Suprapubic skin (tissue), 4 donors: ENCODE results near the gene SLC2A8. TPM values are rescaled to one million over a fixed set of nuclear protein-coding genes. Genes with fewer than 3 reads are reported as not detected.
A peak's percentile ranks its signal among the peaks of the same experiment; 100 is the strongest.

Experiments
- DNase-seq, 2 donors: peaks; one replicate each; pipeline ENCODE4 v3.0.0-alpha.2; 2019; ENCODE audit warnings: low spot score in 2 of 2
- H3K27ac ChIP-seq: fragments of 200-600 bp; sonication (generic); one replicate; pipeline ENCODE4 v1.5.1; 2019
- H3K27me3 ChIP-seq: fragments of 200-600 bp; sonication (generic); one replicate; pipeline ENCODE4 v1.5.1; 2019
- H3K36me3 ChIP-seq: fragments of 200-600 bp; sonication (generic); one replicate; pipeline ENCODE4 v1.5.1; 2019
- H3K4me1 ChIP-seq: fragments of 200-600 bp; sonication (generic); one replicate; pipeline ENCODE4 v1.5.1; 2019
- H3K4me3 ChIP-seq: fragments of 200-600 bp; sonication (generic); one replicate; pipeline ENCODE4 v1.5.1; 2019; ENCODE audit warnings: mild to moderate bottlenecking
- H3K9me3 ChIP-seq: fragments of 200-600 bp; sonication (generic); one replicate; pipeline ENCODE4 v1.5.1; 2019
- CTCF ChIP-seq, 2 donors: fragments of 200-600 bp in 1 of 2; fragments of 450-650 bp in 1 of 2; sonication (generic) in 1 of 2; IDR thresholded peaks; one replicate each; pipeline ENCODE4 v1.5.1; 2016 to 2019; ENCODE audit warnings: antibody characterized with exemption in 2 of 2, mild to moderate bottlenecking in 1 of 2, moderate library complexity in 1 of 2
- EP300 ChIP-seq: sonication (generic); formaldehyde crosslinking; IDR thresholded peaks from one replicate; pipeline ENCODE4 v1.6.1; 2017; ENCODE audit warnings: antibody characterized with exemption
- POLR2A ChIP-seq, 2 donors: fragments of 450-650 bp; IDR thresholded peaks; one replicate each; pipeline ENCODE4 v1.6.1; 2017; ENCODE audit warnings: antibody characterized with exemption in 2 of 2, mild to moderate bottlenecking in 2 of 2, moderate library complexity in 2 of 2
- POLR2AphosphoS5 ChIP-seq, 3 donors: sonication (generic); formaldehyde crosslinking; IDR thresholded peaks; one replicate each; pipeline ENCODE4 v1.6.1; 2017; ENCODE audit warnings: antibody characterized with exemption in 3 of 3
- WGBS: methylation state at CpG from one replicate; pipeline ENCODE4 v1.1.5; 2018; 5-methylcytosine and 5-hydroxymethylcytosine counted together
- total RNA-seq, 4 donors: library from RNA; depleted of rRNA; stranded (reverse); fragments of >200 nt; gene quantifications; one replicate each; pipeline ENCODE4 v1.1.0, GENCODE V29; 2016

SLC2A8 gene
- total RNA-seq, 4 donors from 2014 or later: 17.2 to 26.0 (median 21.4) TPM

DNA sequence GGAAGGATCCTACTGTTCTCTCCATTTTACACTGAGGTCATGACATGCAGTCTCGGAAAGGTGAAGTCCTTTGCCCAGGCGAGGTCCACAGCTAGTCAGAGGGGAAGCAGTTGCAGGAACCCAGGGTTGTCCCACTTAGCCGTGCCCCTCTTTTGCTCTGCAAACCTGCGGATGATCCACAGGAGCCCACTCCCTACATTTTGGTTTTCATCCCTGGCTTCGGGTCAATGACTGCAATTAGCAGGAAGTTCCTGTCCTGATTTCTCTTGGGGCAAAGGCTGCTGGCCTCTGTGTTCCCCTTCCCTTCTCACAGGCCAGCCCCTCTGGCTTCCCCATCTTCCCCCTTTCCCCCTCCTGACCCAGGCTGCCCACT lies 1.3 kb downstream of the SLC2A8 start:
- DNase-seq: peak in 1 of 2 donors; percentile 56
- WGBS: 69% methylated on average over 5 of the region's 5 CpGs
- H3K27ac ChIP-seq: no peak overlapping the region

GRCh38 chr9:127398715-127399400 lies 1.9 kb downstream of the SLC2A8 start:
- no peak overlapping the region for H3K4me3 ChIP-seq
- H3K27me3 ChIP-seq: no peaks in the 10 kb centered on the region
- no peaks in the 10 kb centered on the region for H3K9me3 ChIP-seq
- DNase-seq: peak in 1 of 2 donors; percentile 67
- peaks cover 18% of the 10 kb centered on the region for H3K36me3 ChIP-seq
- H3K27ac ChIP-seq: no peak overlapping the region
- TF ChIP-seq CTCF (IDR thresholded peaks at IDR 0.05): no peak
- TF ChIP-seq POLR2A (IDR thresholded peaks at IDR 0.05): no peak
- TF ChIP-seq EP300: no peak
- TF ChIP-seq POLR2AphosphoS5 (IDR thresholded peaks at IDR 0.05): no peak
- WGBS: 80% methylated on average over 10 of the region's 13 CpGs
- H3K4me1 ChIP-seq: peaks cover 23% of the 10 kb centered on the region

More for the DNA sequence above, 1.3 kb downstream of the SLC2A8 start:
- Histone ChIP-seq H3K4me1 (peaks cover 23% of the 10 kb centered on the region), H3K9me3 (no peaks in the 10 kb centered on the region), H3K36me3 (peaks cover 13% of the 10 kb centered on the region), H3K27me3 (no peaks in the 10 kb centered on the region), H3K4me3 (peak overlapping the region; percentile 86)
- TF ChIP-seq EP300 (no peak), POLR2A (IDR thresholded peaks at IDR 0.05) (no peak), CTCF (IDR thresholded peaks at IDR 0.05) (no peak), POLR2AphosphoS5 (IDR thresholded peaks at IDR 0.05) (no peak)

GRCh38 chr9:127399736-127400269 lies 2.8 kb downstream of the SLC2A8 start:
- no peaks in the 10 kb centered on the region for H3K9me3 ChIP-seq
- no peaks in the 10 kb centered on the region for H3K27me3 ChIP-seq
- peaks cover 28% of the 10 kb centered on the region for H3K36me3 ChIP-seq
- H3K4me3 ChIP-seq: no peak overlapping the region
- WGBS: 92% methylated on average over 14 of the region's 14 CpGs
- no peak overlapping the region for H3K27ac ChIP-seq
- TF ChIP-seq POLR2AphosphoS5 (IDR thresholded peaks at IDR 0.05): no peak
- no peak for TF ChIP-seq EP300
- no peak for TF ChIP-seq CTCF (IDR thresholded peaks at IDR 0.05)
- no peak for TF ChIP-seq POLR2A (IDR thresholded peaks at IDR 0.05)
- peaks cover 23% of the 10 kb centered on the region for H3K4me1 ChIP-seq
- DNase-seq: peak in 1 of 2 donors; percentile 65

- Histone ChIP-seq H3K27ac (no peak overlapping the region), H3K36me3 (peaks cover 47% of the 10 kb centered on the region), H3K4me3 (no peak overlapping the region), H3K9me3 (no peaks in the 10 kb centered on the region), H3K4me1 (peaks cover 14% of the 10 kb centered on the region), H3K27me3 (no peaks in the 10 kb centered on the region)
- TF ChIP-seq POLR2A (IDR thresholded peaks at IDR 0.05) (no peak), POLR2AphosphoS5 (IDR thresholded peaks at IDR 0.05) (no peak), CTCF (IDR thresholded peaks at IDR 0.05) (no peak), EP300 (no peak)
- peak in 1 of 2 donors; percentile 59 for DNase-seq
- 86% methylated on average over 15 of the region's 18 CpGs for WGBS
Observed at GRCh38 chr9:127402401-127403090, 5.6 kb downstream of the SLC2A8 start.

DNA sequence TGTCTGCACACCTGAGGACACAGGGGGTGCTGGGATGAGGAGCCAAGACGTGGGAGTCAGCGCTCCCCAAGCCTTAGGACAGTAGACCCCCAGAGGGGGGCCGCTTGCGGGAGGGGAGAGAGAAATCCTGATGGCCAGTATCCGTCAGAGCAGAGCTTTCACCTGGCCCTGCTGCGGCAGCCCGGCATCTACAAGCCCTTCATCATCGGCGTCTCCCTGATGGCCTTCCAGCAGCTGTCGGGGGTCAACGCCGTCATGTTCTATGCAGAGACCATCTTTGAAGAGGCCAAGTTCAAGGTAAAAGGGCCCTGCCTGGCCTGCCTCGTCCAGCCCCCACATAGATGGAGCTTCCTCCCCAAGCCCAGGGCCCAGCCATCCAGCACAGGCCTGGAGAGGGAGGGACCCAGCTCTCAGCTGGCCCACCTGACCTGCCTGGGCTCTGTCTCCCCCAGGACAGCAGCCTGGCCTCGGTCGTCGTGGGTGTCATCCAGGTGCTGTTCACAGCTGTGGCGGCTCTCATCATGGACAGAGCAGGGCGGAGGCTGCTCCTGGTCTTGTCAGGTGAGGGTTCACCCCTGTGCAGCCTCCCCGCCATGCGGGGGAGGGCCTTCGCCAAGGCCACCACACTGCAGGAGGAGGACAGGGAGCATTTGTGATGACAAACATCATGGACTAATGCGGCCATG lies 6.7 kb downstream of the SLC2A8 start:
- peaks cover 47% of the 10 kb centered on the region for H3K36me3 ChIP-seq
- peaks cover 3% of the 10 kb centered on the region for H3K4me1 ChIP-seq
- 87% methylated on average over 12 of the region's 22 CpGs for WGBS
- DNase-seq: no peak
- H3K27me3 ChIP-seq: no peaks in the 10 kb centered on the region
- no peaks in the 10 kb centered on the region for H3K9me3 ChIP-seq
- H3K4me3 ChIP-seq: no peak overlapping the region
- H3K27ac ChIP-seq: no peak overlapping the region
- TF ChIP-seq CTCF (IDR thresholded peaks at IDR 0.05): no peak
- TF ChIP-seq POLR2AphosphoS5 (IDR thresholded peaks at IDR 0.05): no peak
- no peak for TF ChIP-seq EP300
- no peak for TF ChIP-seq POLR2A (IDR thresholded peaks at IDR 0.05)
